GM23248 (cell line): ENCODE data around the gene FAM174B.

Experiments
- EZH2 ChIP-seq: fragments of 200-600 bp; sonication (generic); IDR thresholded peaks from 2 replicates; pipeline ENCODE4 v1.6.1; 2018; ENCODE audit warnings: antibody characterized with exemption, mild to moderate bottlenecking; ENCODE audit not compliant: insufficient read depth, poor library complexity, severe bottlenecking
- EZH2phosphoT487 ChIP-seq: fragments of 200-600 bp; sonication (generic); IDR thresholded peaks from 2 replicates; pipeline ENCODE4 v1.6.1; 2018; ENCODE audit warnings: antibody characterized with exemption, moderate library complexity, mild to moderate bottlenecking, low read depth; ENCODE audit not compliant: insufficient read depth

- TF ChIP-seq EZH2 (no peak), EZH2phosphoT487 (no peak)
Measured at GRCh38 chr15:92655178-92655995, at the start of gene FAM174B.
